ENCODE results near the gene TPPP3. TPM values are rescaled to one million over a fixed set of nuclear protein-coding genes. Genes with fewer than 3 reads are reported as not detected.

TPPP3 gene
- total RNA-seq, 1 experiment from 2014 or later: 0.95 TPM

- TF ChIP-seq POLR2AphosphoS5 (IDR thresholded peaks at IDR 0.05; ENCODE audit: low read depth, low read length) (no peak), REST (IDR thresholded peaks at IDR 0.05; ENCODE audit: insufficient read depth in 1 of 2, low read depth in 2 of 2, low read length in 1 of 2) (no peak)
- H3K4me1 ChIP-seq (ENCODE audit: control insufficient read depth, insufficient read depth, low read length): no peaks in the 10 kb centered on the region; the same call in 1 of the 2 replicates
- ChIA-PET CTCF (interaction anchor here (0.6 kb wide), 1 partner anchor 13 kb away, joined by 3 read pairs; no protein-coding TSS in a partner anchor), POLR2A (interaction anchor here (0.6 kb wide), 1 partner anchor 30 kb away, joined by 3 read pairs; no protein-coding TSS in a partner anchor)
- H3K27me3 ChIP-seq (ENCODE audit: control insufficient read depth, insufficient read depth, low read length): no peaks in the 10 kb centered on the region
- intact Hi-C loops (cut with micrococcal nuclease; ENCODE audit: unreplicated experiment): no loop called here
- DNase-seq (ENCODE audit: low read depth, low spot score) (no peak), ATAC-seq (no peak)
- H3K36me3 ChIP-seq (ENCODE audit: control insufficient read depth, insufficient read depth, low read length): no peaks in the 10 kb centered on the region
- H3K4me3 ChIP-seq (ENCODE audit: low read depth in 2 of 2, low read length in 2 of 2): no peak overlapping the region
- H3K9me3 ChIP-seq (ENCODE audit: control insufficient read depth, insufficient read depth, low read depth, low read length): no peaks in the 10 kb centered on the region
- H3K27ac ChIP-seq (ENCODE audit: low read length): no peak overlapping the region
- no TSS peak for BruUV-seq (replicated peaks)
- in situ Hi-C loops (cut with HindIII; ENCODE audit: low pct_unique_long_range_greater_than_20kb, low sequenced_read_pairs): no loop called here
Observed at GRCh38 chr16:67397812-67398545, 4.7 kb upstream of the TPPP3 start.

GRCh38 chr16:67397036-67397801 is 3.9 kb upstream of the TPPP3 start:
- H3K27ac ChIP-seq (ENCODE audit: low read length): no peak overlapping the region
- POLR2A ChIA-PET: no interaction called here
- H3K27me3 ChIP-seq (ENCODE audit: control insufficient read depth, insufficient read depth, low read length): no peaks in the 10 kb centered on the region
- CTCF ChIA-PET: no interaction called here
- ATAC-seq: no peak
- H3K4me3 ChIP-seq (ENCODE audit: low read depth in 2 of 2, low read length in 2 of 2): no peak overlapping the region
- no peaks in the 10 kb centered on the region for H3K36me3 ChIP-seq (ENCODE audit: control insufficient read depth, insufficient read depth, low read length)
- H3K4me1 ChIP-seq (ENCODE audit: control insufficient read depth, insufficient read depth, low read length): no peaks in the 10 kb centered on the region; the same call in 1 of the 2 replicates
- no peak for DNase-seq (ENCODE audit: low read depth, low spot score)
- in situ Hi-C loops (cut with HindIII; ENCODE audit: low pct_unique_long_range_greater_than_20kb, low sequenced_read_pairs): no loop called here
- intact Hi-C loops (cut with micrococcal nuclease; ENCODE audit: unreplicated experiment): no loop called here
- TF ChIP-seq TCF7L2 (IDR thresholded peaks at IDR 0.05; ENCODE audit: low read depth, low read length) (no peak), SIN3A (IDR thresholded peaks at IDR 0.05; ENCODE audit: borderline replicate concordance, insufficient read depth, low read depth, low read length) (no peak), POLR2AphosphoS5 (IDR thresholded peaks at IDR 0.05; ENCODE audit: low read depth, low read length) (no peak), REST (IDR thresholded peaks at IDR 0.05; ENCODE audit: insufficient read depth in 1 of 2, low read depth in 2 of 2, low read length in 1 of 2) (no peak)
- TF ChIP-seq, protein P1, sequence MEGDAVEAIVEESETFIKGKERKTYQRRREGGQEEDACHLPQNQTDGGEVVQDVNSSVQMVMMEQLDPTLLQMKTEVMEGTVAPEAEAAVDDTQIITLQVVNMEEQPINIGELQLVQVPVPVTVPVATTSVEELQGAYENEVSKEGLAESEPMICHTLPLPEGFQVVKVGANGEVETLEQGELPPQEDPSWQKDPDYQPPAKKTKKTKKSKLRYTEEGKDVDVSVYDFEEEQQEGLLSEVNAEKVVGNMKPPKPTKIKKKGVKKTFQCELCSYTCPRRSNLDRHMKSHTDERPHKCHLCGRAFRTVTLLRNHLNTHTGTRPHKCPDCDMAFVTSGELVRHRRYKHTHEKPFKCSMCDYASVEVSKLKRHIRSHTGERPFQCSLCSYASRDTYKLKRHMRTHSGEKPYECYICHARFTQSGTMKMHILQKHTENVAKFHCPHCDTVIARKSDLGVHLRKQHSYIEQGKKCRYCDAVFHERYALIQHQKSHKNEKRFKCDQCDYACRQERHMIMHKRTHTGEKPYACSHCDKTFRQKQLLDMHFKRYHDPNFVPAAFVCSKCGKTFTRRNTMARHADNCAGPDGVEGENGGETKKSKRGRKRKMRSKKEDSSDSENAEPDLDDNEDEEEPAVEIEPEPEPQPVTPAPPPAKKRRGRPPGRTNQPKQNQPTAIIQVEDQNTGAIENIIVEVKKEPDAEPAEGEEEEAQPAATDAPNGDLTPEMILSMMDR (IDR thresholded peaks at IDR 0.05): no peak
- no TSS peak for BruUV-seq (replicated peaks)
- no peaks in the 10 kb centered on the region for H3K9me3 ChIP-seq (ENCODE audit: control insufficient read depth, insufficient read depth, low read depth, low read length)
